IMR-90 (cell line): ENCODE measurements around the gene EXT2. TPM values are rescaled to one million over a fixed set of nuclear protein-coding genes. Genes with fewer than 3 reads are reported as not detected.

Experiments
- ATAC-seq: fragments of 200-7000 bp; cut with Tn5 transposase; 2 replicates; pipeline ENCODE4 v1.9.1; 2020; ENCODE audit warnings: low read depth, mild to moderate bottlenecking, moderate library complexity
- BruUV-seq: library from RNA; stranded (reverse); fragments of 400-500 nt; replicated peaks from 2 replicates; lab custom pipeline; 2021; lab: Mats Ljungman, UMichigan
- CTCF ChIA-PET: fragments of 300-600 bp; formaldehyde crosslinking; extraction: SDS; loops from one replicate; lab custom pipeline; 2021; ENCODE audit warnings: antibody characterized with exemption; lab: Yijun Ruan, JAX
- POLR2A ChIA-PET: fragments of 300-600 bp; sonication (Branson Sonifier 250); formaldehyde crosslinking; loops from one replicate; lab custom pipeline; 2022; ENCODE audit warnings: antibody characterized with exemption; ENCODE audit not compliant: unreplicated experiment; lab: Charles Lee
- DNase-seq: peaks from one replicate; pipeline ENCODE4 v3.0.0; 2013
- H2AFZ ChIP-seq: replicated peaks from 2 replicates; pipeline ENCODE3; 2013; ENCODE audit warnings: low read length, mild to moderate bottlenecking; ENCODE audit not compliant: poor library complexity
- H2AK5ac ChIP-seq: 2 replicates; pipeline ENCODE4 v1.6.1; 2013; ENCODE audit warnings: low read depth, low read length, inconsistent platforms
- H2AK9ac ChIP-seq: replicated peaks from 2 replicates; pipeline ENCODE3; 2013; ENCODE audit warnings: mild to moderate bottlenecking, low read depth, low read length, moderate library complexity; ENCODE audit not compliant: poor library complexity
- H2BK120ac ChIP-seq: 2 replicates; pipeline ENCODE4 v1.6.1; 2013; ENCODE audit warnings: low read depth, low read length, inconsistent platforms
- H2BK15ac ChIP-seq: 3 replicates; pipeline ENCODE4 v1.6.1; 2013; ENCODE audit warnings: low read depth, low read length, inconsistent platforms
- H2BK20ac ChIP-seq: 2 replicates; pipeline ENCODE4 v1.6.1; 2013; ENCODE audit warnings: low read depth, mild to moderate bottlenecking, inconsistent platforms, low read length, moderate library complexity
- H2BK5ac ChIP-seq: 2 replicates; pipeline ENCODE4 v1.6.1; 2013; ENCODE audit warnings: mild to moderate bottlenecking, low read depth, low read length, inconsistent platforms; ENCODE audit not compliant: poor library complexity, severe bottlenecking
- H3K14ac ChIP-seq: replicated peaks from 2 replicates; pipeline ENCODE4 v1.6.1; 2013; ENCODE audit warnings: low read depth, low read length, inconsistent platforms
- H3K18ac ChIP-seq: 2 replicates; pipeline ENCODE4 v1.6.1; 2013; ENCODE audit warnings: low read depth, low read length, control low read depth
- H3K23ac ChIP-seq: 2 replicates; pipeline ENCODE4 v1.6.1; 2013; ENCODE audit warnings: low read depth, low read length, inconsistent platforms
- H3K27ac ChIP-seq: 2 replicates; pipeline ENCODE4 v1.5.1; 2013; ENCODE audit warnings: mild to moderate bottlenecking, control low read depth, low read length; ENCODE audit not compliant: insufficient read depth
- H3K27me3 ChIP-seq: 2 replicates; pipeline ENCODE4 v1.6.1; 2013; ENCODE audit warnings: low read length; ENCODE audit not compliant: control insufficient read depth, insufficient read depth
- H3K36me3 ChIP-seq: 2 replicates; pipeline ENCODE4 v1.6.1; 2013; ENCODE audit warnings: low read length, mixed read lengths; ENCODE audit not compliant: control insufficient read depth, insufficient read depth
- H3K4ac ChIP-seq: 2 replicates; pipeline ENCODE4 v1.6.1; 2013; ENCODE audit warnings: low read depth, low read length, inconsistent platforms
- H3K4me1 ChIP-seq: 2 replicates; pipeline ENCODE4 v1.6.1; 2013; ENCODE audit warnings: low read length, mixed read lengths; ENCODE audit not compliant: control insufficient read depth, insufficient read depth
- H3K4me2 ChIP-seq: 2 replicates; pipeline ENCODE4 v1.6.1; 2013; ENCODE audit warnings: low read depth, mild to moderate bottlenecking, control low read depth, low read length, moderate library complexity
- H3K4me3 ChIP-seq: 2 replicates; pipeline ENCODE4 v1.5.1; 2013; ENCODE audit warnings: low read depth, mild to moderate bottlenecking, control low read depth, low read length, moderate library complexity; ENCODE audit not compliant: insufficient read depth
- H3K56ac ChIP-seq: 2 replicates; pipeline ENCODE4 v1.6.1; 2013; ENCODE audit warnings: low read length, inconsistent platforms; ENCODE audit not compliant: insufficient read depth; ENCODE audit errors: extremely low read depth
- H3K79me1 ChIP-seq, 2 experiments: 2 replicates each; pipeline ENCODE4 v1.6.1; 2013; ENCODE audit warnings: low read length in 2 of 2, inconsistent platforms in 1 of 2, low read depth in 1 of 2
- H3K9ac ChIP-seq: 2 replicates; pipeline ENCODE4 v1.6.1; 2013; ENCODE audit warnings: low read depth, low read length, control low read depth
- H3K9me1 ChIP-seq: 2 replicates; pipeline ENCODE4 v1.6.1; 2013; ENCODE audit warnings: low read length, inconsistent platforms; ENCODE audit not compliant: insufficient read depth
- H3K9me3 ChIP-seq: 2 replicates; pipeline ENCODE4 v1.6.1; 2013; ENCODE audit warnings: low read length; ENCODE audit not compliant: control insufficient read depth, insufficient read depth
- H4K20me1 ChIP-seq: 2 replicates; pipeline ENCODE4 v1.6.1; 2013; ENCODE audit warnings: low read length, inconsistent platforms; ENCODE audit not compliant: insufficient read depth
- H4K5ac ChIP-seq: 2 replicates; pipeline ENCODE4 v1.6.1; 2013; ENCODE audit warnings: mild to moderate bottlenecking, low read depth, low read length, control low read depth
- H4K8ac ChIP-seq, 2 experiments: 2 replicates each; pipeline ENCODE4 v1.6.1; 2013; ENCODE audit warnings: low read depth in 2 of 2, low read length in 2 of 2, control low read depth in 1 of 2, inconsistent platforms in 1 of 2
- H4K91ac ChIP-seq: 2 replicates; pipeline ENCODE4 v1.6.1; 2013; ENCODE audit warnings: low read depth, low read length, inconsistent platforms; ENCODE audit not compliant: insufficient read depth
- MAFK ChIP-seq: IDR thresholded peaks from 2 replicates; pipeline ENCODE4 v1.6.1; 2012; ENCODE audit warnings: low read depth, low read length, improper control_type of control experiment
- RAD21 ChIP-seq: IDR thresholded peaks from 2 replicates; pipeline ENCODE4 v1.6.1; 2012; ENCODE audit warnings: low read length, improper control_type of control experiment
- WGBS, 2 experiments: methylation state at CpG; one replicate each; pipeline versions ENCODE4 v1.1.5 to v1.1.7; 2013; ENCODE audit warnings: missing lambda C conversion rate in 2 of 2; ENCODE audit not compliant: insufficient read length in 1 of 2; ENCODE audit errors: extremely low coverage in 2 of 2; 5-methylcytosine and 5-hydroxymethylcytosine counted together
- dilution Hi-C: fragments of 300-500 bp; cut with HindIII; formaldehyde crosslinking; loops from one replicate; pipeline ENCODE4 v1.14.3; 2018; ENCODE audit warnings: low sequenced_read_pairs; ENCODE audit not compliant: unreplicated experiment
- in situ Hi-C: fragments of 300-500 bp; cut with MboI; formaldehyde crosslinking; loops from 3 replicates; pipeline ENCODE4 v1.14.3; 2019; ENCODE audit warnings: low sequenced_read_pairs, inconsistent platforms, mixed read lengths
- intact Hi-C: fragments of 100-400 bp; cut with micrococcal nuclease; formaldehyde crosslinking; loops from 2 replicates; pipeline ENCODE4 v1.10.0; 2022
- polyA plus RNA-seq, 3 experiments: library from polyadenylated mRNA; depleted of rRNA; stranded (reverse); fragments of >200 nt; gene quantifications; 2 replicates each; pipeline ENCODE4 v1.2.3, GENCODE V29; 2012; ENCODE audit warnings: low replicate concordance in 1 of 3
- total RNA-seq: library from RNA; depleted of rRNA; stranded (reverse); fragments of >200 nt; gene quantifications from 2 replicates; pipeline ENCODE4 v1.2.3, GENCODE V29; 2012
- TF ChIP-seq, protein P1 (sequence below): conservative IDR thresholded peaks from 2 replicates; pipeline ENCODE4 v1.5.1; 2012; ENCODE audit warnings: mild to moderate bottlenecking, low read depth, low read length, improper control_type of control experiment

EXT2 gene
- total and polyA plus RNA-seq, 2 of the 4 experiments (the other 2 are of a cell fraction) = 75.0 to 85.3 TPM

DNA sequence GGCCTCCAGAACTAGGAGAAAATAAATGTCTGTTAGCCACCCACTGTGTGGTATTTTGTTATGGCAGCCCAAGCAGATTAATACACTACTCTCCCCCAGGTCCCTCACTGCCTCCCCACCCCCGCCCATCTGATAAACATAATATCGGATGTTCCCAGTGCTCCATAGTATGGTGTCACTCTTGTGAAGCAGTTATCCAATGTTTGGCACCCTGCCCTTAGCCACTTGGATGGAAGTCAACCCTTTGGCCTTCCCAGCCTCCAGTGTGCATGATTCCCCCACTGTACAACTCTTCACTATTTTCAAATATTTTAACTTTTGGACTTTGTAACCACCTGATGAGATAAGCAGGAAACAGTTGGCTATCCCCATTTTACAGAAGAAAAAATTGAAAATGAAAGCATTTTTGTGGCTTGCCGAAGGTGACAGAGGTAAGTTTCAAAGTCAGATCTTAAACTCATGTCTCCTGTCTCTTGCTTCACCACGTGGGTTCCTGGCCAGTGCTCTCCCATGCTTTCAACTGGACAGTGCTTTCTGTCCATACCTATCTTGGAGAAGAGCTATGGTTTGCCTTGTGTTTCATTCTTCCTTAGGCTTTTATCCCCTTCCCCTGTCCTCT lies 161.3 kb downstream of the EXT2 start:
- no peak overlapping the region for H2AFZ ChIP-seq
- H3K79me1 ChIP-seq = no peaks in the 10 kb centered on the region
- H4K20me1 ChIP-seq = no peaks in the 10 kb centered on the region
- WGBS, 2 experiments = no CpG with 5 or more reads among the region's 4 CpGs
- H2BK15ac ChIP-seq = no peak overlapping the region
- no peak overlapping the region for H3K27ac ChIP-seq
- no peaks in the 10 kb centered on the region for H3K27me3 ChIP-seq
- no peak overlapping the region for H2BK120ac ChIP-seq
- no peak overlapping the region for H3K56ac ChIP-seq
- no peak overlapping the region for H3K14ac ChIP-seq
- no peak overlapping the region for H3K4me2 ChIP-seq
- H3K9me3 ChIP-seq = no peaks in the 10 kb centered on the region; the same call in 1 of the 2 replicates
- no peak overlapping the region for H3K9ac ChIP-seq
- CTCF ChIA-PET = no interaction called here
- no peak overlapping the region for H4K91ac ChIP-seq
- no peak overlapping the region for H3K4me3 ChIP-seq
- no peak overlapping the region for H4K8ac ChIP-seq
- H4K5ac ChIP-seq = no peak overlapping the region
- in situ Hi-C loops = no loop called here
- no peak overlapping the region for H3K23ac ChIP-seq
- H3K4me1 ChIP-seq = no peaks in the 10 kb centered on the region; the same call in 1 of the 2 replicates
- ATAC-seq = no peak
- intact Hi-C loops = loop anchor here (10.0 kb wide), 1 partner anchor 122 kb away; no protein-coding TSS in a partner anchor
- no peak overlapping the region for H3K4ac ChIP-seq
- H2BK5ac ChIP-seq = no peak overlapping the region
- POLR2A ChIA-PET = no interaction called here
- no peak overlapping the region for H2AK5ac ChIP-seq
- BruUV-seq = no TSS peak
- dilution Hi-C loops = no loop called here
- no peaks in the 10 kb centered on the region for H3K36me3 ChIP-seq
- H2BK20ac ChIP-seq = no peak overlapping the region
- H3K18ac ChIP-seq = no peak overlapping the region
- H3K9me1 ChIP-seq = 0 out of 2 replicates have a peak, but pooled peaks cover 3% of the 10 kb centered on the region
- H2AK9ac ChIP-seq = no peak overlapping the region
- DNase-seq = no peak
- TF ChIP-seq, protein P1, sequence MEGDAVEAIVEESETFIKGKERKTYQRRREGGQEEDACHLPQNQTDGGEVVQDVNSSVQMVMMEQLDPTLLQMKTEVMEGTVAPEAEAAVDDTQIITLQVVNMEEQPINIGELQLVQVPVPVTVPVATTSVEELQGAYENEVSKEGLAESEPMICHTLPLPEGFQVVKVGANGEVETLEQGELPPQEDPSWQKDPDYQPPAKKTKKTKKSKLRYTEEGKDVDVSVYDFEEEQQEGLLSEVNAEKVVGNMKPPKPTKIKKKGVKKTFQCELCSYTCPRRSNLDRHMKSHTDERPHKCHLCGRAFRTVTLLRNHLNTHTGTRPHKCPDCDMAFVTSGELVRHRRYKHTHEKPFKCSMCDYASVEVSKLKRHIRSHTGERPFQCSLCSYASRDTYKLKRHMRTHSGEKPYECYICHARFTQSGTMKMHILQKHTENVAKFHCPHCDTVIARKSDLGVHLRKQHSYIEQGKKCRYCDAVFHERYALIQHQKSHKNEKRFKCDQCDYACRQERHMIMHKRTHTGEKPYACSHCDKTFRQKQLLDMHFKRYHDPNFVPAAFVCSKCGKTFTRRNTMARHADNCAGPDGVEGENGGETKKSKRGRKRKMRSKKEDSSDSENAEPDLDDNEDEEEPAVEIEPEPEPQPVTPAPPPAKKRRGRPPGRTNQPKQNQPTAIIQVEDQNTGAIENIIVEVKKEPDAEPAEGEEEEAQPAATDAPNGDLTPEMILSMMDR = no peak
- TF ChIP-seq RAD21 (no peak), MAFK (no peak)
